HCT116 (cell line): ENCODE measurements around the gene CLEC19A. TPM values are rescaled to one million over a fixed set of nuclear protein-coding genes. Genes with fewer than 3 reads are reported as not detected.
A peak's percentile ranks its signal among the peaks of the same experiment; 100 is the strongest.

Source experiments
- ATAC-seq: fragments of 200-7000 bp; cut with Tn5 transposase; 2 replicates; pipeline ENCODE4 v1.9.1; 2020; ENCODE audit warnings: mild to moderate bottlenecking, moderate library complexity
- BruUV-seq: library from RNA; stranded (reverse); fragments of 400-500 nt; replicated peaks from 2 replicates; lab custom pipeline; 2021; lab: Mats Ljungman, UMichigan
- CTCF ChIA-PET: fragments of 300-600 bp; sonication (Branson Sonifier 250); formaldehyde crosslinking; loops from one replicate; lab custom pipeline; 2021; ENCODE audit warnings: antibody characterized with exemption; lab: Charles Lee
- POLR2A ChIA-PET: fragments of 300-600, 350-600 bp; sonication (Branson Sonifier 250); formaldehyde crosslinking; loops from one replicate; lab custom pipeline; 2021; ENCODE audit warnings: antibody characterized with exemption; lab: Charles Lee
- RAD21 ChIA-PET, 2 experiments: fragments of 300-600 bp; sonication (Branson Sonifier 250); formaldehyde crosslinking; loops; one replicate each; lab custom pipeline; 2023; ENCODE audit warnings: low total read pairs in 2 of 2; ENCODE audit not compliant: uncharacterized antibody in 2 of 2, unreplicated experiment in 2 of 2, low non-redundant PET in 1 of 2; lab: Charles Lee
- DNase-seq: peaks from one replicate; pipeline ENCODE4 v3.0.0-alpha.2; 2010; ENCODE audit warnings: low read depth, low spot score
- H2AFZ ChIP-seq: fragments of 200-600 bp; shearing (Covaris generic), sonication (generic); 2 replicates; pipeline ENCODE4 v1.6.1; 2017; ENCODE audit warnings: low read depth, mixed run types, mixed read lengths, antibody characterized with exemption, low read length; ENCODE audit not compliant: poor library complexity, severe bottlenecking
- H3K27ac ChIP-seq: 2 replicates; pipeline ENCODE4 v1.5.1; 2012; ENCODE audit warnings: low read depth, low read length
- H3K27me3 ChIP-seq: fragments of 200-600 bp; sonication (generic); 2 replicates; pipeline ENCODE4 v1.6.1; 2016; ENCODE audit warnings: mixed run types, low read length, mixed read lengths; ENCODE audit not compliant: insufficient read depth
- H3K36me3 ChIP-seq, 2 experiments: fragments of 200-500 bp in 1 of 2; fragments of 200-600 bp in 1 of 2; sonication (Bioruptor generic) in 1 of 2; sonication (generic) in 1 of 2; 2 replicates each; pipeline versions ENCODE4 v1.5.1 to v1.6.1; 2014 to 2016; ENCODE audit warnings: low read length in 2 of 2, inconsistent platforms in 1 of 2, mixed read lengths in 1 of 2, mixed run types in 1 of 2; ENCODE audit not compliant: insufficient read depth in 2 of 2, control insufficient read depth in 1 of 2
- H3K4me1 ChIP-seq, 2 experiments: fragments of 200-600 bp in 1 of 2; sonication (generic) in 1 of 2; 2 replicates each; pipeline versions ENCODE4 v1.5.1 to v1.6.1; 2012 to 2017; ENCODE audit warnings: low read length in 2 of 2, inconsistent platforms in 1 of 2, mild to moderate bottlenecking in 1 of 2, mixed read lengths in 1 of 2, mixed run types in 1 of 2, moderate library complexity in 1 of 2; ENCODE audit not compliant: insufficient read depth in 2 of 2, control insufficient read depth in 1 of 2
- H3K4me2 ChIP-seq: fragments of 200-600 bp; sonication (generic); 2 replicates; pipeline ENCODE4 v1.6.1; 2017; ENCODE audit warnings: mixed run types, low read length, mixed read lengths
- H3K4me3 ChIP-seq, 2 experiments: fragments of 200-600 bp in 1 of 2; sonication (generic) in 1 of 2; replicated peaks in 1 of 2; 2 replicates each; pipeline ENCODE4 v1.5.1; 2011 to 2016; ENCODE audit warnings: low read length in 2 of 2, control low read depth in 1 of 2, low read depth in 1 of 2, mild to moderate bottlenecking in 1 of 2, mixed read lengths in 1 of 2, mixed run types in 1 of 2
- H3K79me2 ChIP-seq: fragments of 200-600 bp; sonication (generic); 2 replicates; pipeline ENCODE4 v1.6.1; 2017; ENCODE audit warnings: mild to moderate bottlenecking, mixed run types, low read length, moderate library complexity, mixed read lengths; ENCODE audit not compliant: insufficient read depth
- H3K9ac ChIP-seq: fragments of 200-600 bp; sonication (generic); 2 replicates; pipeline ENCODE4 v1.6.1; 2016; ENCODE audit warnings: low read length, mixed read lengths
- H3K9me2 ChIP-seq: fragments of 200-600 bp; sonication (generic), shearing (Covaris generic); 2 replicates; pipeline ENCODE4 v1.6.1; 2017; ENCODE audit warnings: mixed run types, mild to moderate bottlenecking, moderate library complexity; ENCODE audit not compliant: insufficient read depth
- H3K9me3 ChIP-seq, 2 experiments: fragments of 200-500 bp in 1 of 2; fragments of 200-600 bp in 1 of 2; sonication (Bioruptor generic) in 1 of 2; sonication (generic) in 1 of 2; 2 replicates each; pipeline ENCODE4 v1.6.1; 2014 to 2017; ENCODE audit warnings: low read length in 2 of 2, mixed read lengths in 2 of 2, inconsistent platforms in 1 of 2, low read depth in 1 of 2, mild to moderate bottlenecking in 1 of 2, mixed run types in 1 of 2, moderate library complexity in 1 of 2; ENCODE audit not compliant: control insufficient read depth in 1 of 2, insufficient read depth in 1 of 2
- H4K20me1 ChIP-seq: fragments of 200-600 bp; sonication (generic), shearing (Covaris generic); 2 replicates; pipeline ENCODE4 v1.6.1; 2017; ENCODE audit warnings: mixed run types, mild to moderate bottlenecking, moderate library complexity; ENCODE audit not compliant: insufficient read depth
- CBX3 ChIP-seq: IDR thresholded peaks from 2 replicates; pipeline ENCODE4 v1.6.1; 2012; ENCODE audit warnings: low read depth
- CEBPB ChIP-seq: IDR thresholded peaks from 2 replicates; pipeline ENCODE4 v1.6.1; 2012; ENCODE audit warnings: low read depth
- EGR1 ChIP-seq: IDR thresholded peaks from 2 replicates; pipeline ENCODE4 v1.6.1; 2012; ENCODE audit warnings: low read depth
- ELF1 ChIP-seq: IDR thresholded peaks from 2 replicates; pipeline ENCODE4 v1.6.1; 2012; ENCODE audit warnings: low read depth, borderline replicate concordance
- EZH2 ChIP-seq: fragments of 200-600 bp; sonication (generic); IDR thresholded peaks from 2 replicates; pipeline ENCODE4 v1.6.1; 2017; ENCODE audit warnings: antibody characterized with exemption, mixed run types
- EZH2phosphoT487 ChIP-seq: fragments of 200-600 bp; IDR thresholded peaks from 2 replicates; pipeline ENCODE4 v1.6.1; 2018; ENCODE audit warnings: antibody characterized with exemption, borderline replicate concordance
- FOSL1 ChIP-seq: IDR thresholded peaks from 2 replicates; pipeline ENCODE4 v1.6.1; 2012; ENCODE audit warnings: low read depth
- JUND ChIP-seq: IDR thresholded peaks from 2 replicates; pipeline ENCODE4 v1.6.1; 2012
- MAX ChIP-seq: IDR thresholded peaks from 2 replicates; pipeline ENCODE4 v1.6.1; 2012
- POLR2A ChIP-seq: IDR thresholded peaks from 2 replicates; pipeline ENCODE4 v1.7.0; 2011; ENCODE audit warnings: borderline replicate concordance; ENCODE audit not compliant: insufficient read depth, insufficient read length; ENCODE audit errors: extremely low read depth
- POLR2AphosphoS5 ChIP-seq: IDR thresholded peaks from 2 replicates; pipeline ENCODE4 v1.6.1; 2011; ENCODE audit warnings: mild to moderate bottlenecking, low read depth, low read length, moderate library complexity
- RAD21 ChIP-seq: IDR thresholded peaks from 2 replicates; pipeline ENCODE4 v1.6.1; 2012; ENCODE audit warnings: low read depth, mild to moderate bottlenecking
- SIN3A ChIP-seq: IDR thresholded peaks from 2 replicates; pipeline ENCODE4 v1.6.1; 2012; ENCODE audit warnings: low read depth
- SP1 ChIP-seq: IDR thresholded peaks from 2 replicates; pipeline ENCODE4 v1.6.1; 2012; ENCODE audit warnings: low read depth
- SRF ChIP-seq: IDR thresholded peaks from 2 replicates; pipeline ENCODE4 v1.6.1; 2012; ENCODE audit warnings: low read depth
- TCF7L2 ChIP-seq: IDR thresholded peaks from 2 replicates; pipeline ENCODE4 v1.7.0; 2011; ENCODE audit warnings: borderline replicate concordance, inconsistent platforms; ENCODE audit not compliant: insufficient read depth, insufficient read length; ENCODE audit errors: extremely low read depth
- YY1 ChIP-seq: IDR thresholded peaks from 2 replicates; pipeline ENCODE4 v1.6.1; 2011; ENCODE audit warnings: low read length, low read depth, moderate library complexity, mild to moderate bottlenecking; ENCODE audit not compliant: insufficient replicate concordance; ENCODE audit errors: extremely low read depth
- ZFX ChIP-seq: fragments of 450-650 bp; IDR thresholded peaks from 2 replicates; pipeline ENCODE4 v1.6.1; 2017
- ZNF274 ChIP-seq: fragments of 200-500 bp; sonication (Bioruptor generic); IDR thresholded peaks from 2 replicates; pipeline ENCODE4 v1.6.1; 2014; ENCODE audit warnings: mild to moderate bottlenecking, low read depth, low read length, inconsistent platforms
- intact Hi-C: fragments of 100-400 bp; cut with micrococcal nuclease; formaldehyde crosslinking; loops from 2 replicates; pipeline ENCODE4 v1.10.0; 2022
- total RNA-seq: library from RNA; stranded (reverse); gene quantifications from one replicate; pipeline ENCODE4 v1.2.1, GENCODE V29; 2021; ENCODE audit not compliant: unreplicated experiment

CLEC19A gene
- total RNA-seq, 1 experiment from 2014 or later = not detected

DNA sequence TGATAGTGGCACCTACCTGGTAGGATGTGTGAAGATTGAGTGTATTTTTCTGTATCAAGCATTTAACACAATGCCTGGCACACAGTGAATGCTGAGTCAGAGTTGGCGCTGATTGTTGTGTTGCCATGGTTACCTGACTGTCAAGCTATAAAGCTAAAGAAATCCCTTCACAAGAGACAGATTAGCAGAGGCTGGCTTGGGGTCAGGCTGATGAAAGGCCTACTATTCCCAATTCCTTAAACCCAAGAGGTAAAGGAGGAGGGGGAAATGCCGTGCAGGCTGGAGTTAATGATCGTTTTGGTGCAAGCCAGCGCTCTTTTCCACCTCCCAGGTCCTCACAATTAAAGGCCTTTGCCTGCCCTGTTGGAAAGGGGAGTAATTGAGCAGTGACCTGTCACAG lies 5.9 kb downstream of the CLEC19A start:
- Histone ChIP-seq H3K27me3 (peaks cover 13% of the 10 kb centered on the region; the same call in 1 of the 2 replicates), H4K20me1 (no peaks in the 10 kb centered on the region), H3K79me2 (no peaks in the 10 kb centered on the region), H3K9ac (no peak overlapping the region), H3K27ac (no peak overlapping the region)
- BruUV-seq = no TSS peak
- RAD21 ChIA-PET = no interaction called here
- no peak for DNase-seq
- POLR2A ChIA-PET = no interaction called here
- TF ChIP-seq SRF = no peak
- no peak for TF ChIP-seq CEBPB
- no peak for TF ChIP-seq JUND
- no peak for TF ChIP-seq ZFX
- TF ChIP-seq POLR2AphosphoS5 = no peak
- no peak for TF ChIP-seq POLR2A
- no peak for TF ChIP-seq EZH2phosphoT487
- TF ChIP-seq YY1 = no peak
- no peak for TF ChIP-seq FOSL1
- TF ChIP-seq MAX = no peak
- TF ChIP-seq ZNF274 = no peak
- TF ChIP-seq TCF7L2 = no peak
- TF ChIP-seq EZH2 = no peak
- TF ChIP-seq EGR1 = no peak
- TF ChIP-seq RAD21 = no peak
- no peak for TF ChIP-seq SIN3A
- no peak for TF ChIP-seq SP1
- no peak for TF ChIP-seq CBX3
- no peak for TF ChIP-seq ELF1
- TF ChIP-seq, all 23 proteins: peak for 0
- intact Hi-C loops = no loop called here
- Histone ChIP-seq H2AFZ (no peak overlapping the region), H3K4me3 (no peak overlapping the region), H3K4me1 (peaks cover 10% of the 10 kb centered on the region in 2 experiments; a peak in 3 of 4 replicates), H3K4me2 (peak overlapping the region; percentile 4; the same call in 1 of the 2 replicates), H3K9me3 (no peaks in the 10 kb centered on the region), H3K9me2 (no peaks in the 10 kb centered on the region), H3K36me3 (no peaks in the 10 kb centered on the region)
- peak; percentile 37 for ATAC-seq
- CTCF ChIA-PET = no interaction called here
